Measurements from ENCODE around the gene EDEM1. TPM values are rescaled to one million over a fixed set of nuclear protein-coding genes. Genes with fewer than 3 reads are reported as not detected.
A peak's percentile ranks its signal among the peaks of the same experiment; 100 is the strongest.
"Not testable (repeated sequence)": the region's sequence is repeated elsewhere in the genome, so short reads cannot be mapped to it uniquely, and the experiment has no call there.

Gene EDEM1
- polyA plus RNA-seq (2013, experiment 1 of 4) = 8.0 TPM
- 9.7 TPM for polyA plus RNA-seq (2013, experiment 2 of 4)
- polyA plus RNA-seq (2013, experiment 3 of 4) = 5.7 TPM
- 7.3 TPM for polyA plus RNA-seq (2013, experiment 4 of 4)

DNA sequence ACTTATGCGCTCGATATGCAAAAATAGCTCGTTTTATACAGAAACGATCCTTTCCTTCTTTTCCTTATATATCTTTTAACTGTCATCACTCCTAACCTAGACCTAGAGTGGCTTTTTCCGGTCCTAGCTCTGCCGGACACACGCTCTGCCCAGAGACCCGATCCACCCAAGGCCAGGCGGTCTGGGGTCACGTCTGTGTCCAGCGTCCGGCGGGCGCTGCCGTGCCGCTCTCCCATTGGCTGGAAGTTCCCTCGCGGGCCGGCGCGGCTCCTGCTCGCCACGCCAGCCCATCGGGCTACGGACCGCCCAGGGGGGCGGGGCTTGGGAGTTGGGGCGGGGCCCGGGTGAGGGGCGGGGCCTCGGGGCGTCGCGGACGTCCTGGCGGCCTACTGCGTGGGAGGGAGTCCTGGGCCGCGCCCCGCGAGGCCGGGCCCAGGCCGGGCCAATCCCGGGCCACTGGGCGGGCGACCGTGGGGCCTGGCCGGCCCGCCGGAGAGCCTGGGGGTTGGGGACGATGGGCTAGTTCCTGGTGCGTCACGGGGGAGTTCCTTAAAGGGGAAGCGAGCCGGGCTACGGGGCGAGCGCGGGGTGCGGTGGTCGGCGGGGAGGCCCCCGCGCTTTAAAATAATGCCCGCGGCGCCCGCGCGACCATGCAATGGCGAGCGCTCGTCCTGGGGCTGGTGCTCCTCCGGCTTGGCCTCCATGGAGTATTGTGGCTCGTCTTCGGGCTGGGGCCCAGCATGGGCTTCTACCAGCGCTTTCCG lies at the start of gene EDEM1:
EDEM1 (plus strand) TSS at position 552 of the 764 bp plus-strand sequence; CDS start at position 651, 99 bp downstream.
- Histone ChIP-seq H3K27ac (ENCODE audit: insufficient read depth, low read depth, low read length, poor library complexity, severe bottlenecking) (peak within 1 kb of the TSS; percentile 55), H3K4me1 (ENCODE audit: control insufficient read depth, insufficient read depth, low read length) (no peaks in the 10 kb centered on the region), H3K4me3 (ENCODE audit: insufficient read depth, low read depth, low read length) (peak within 1 kb of the TSS; percentile 83), H3K27me3 (ENCODE audit: control insufficient read depth, insufficient read depth, low read length, poor library complexity, severe bottlenecking) (peaks cover 18% of the 10 kb centered on the region), H3K9me3 (ENCODE audit: control insufficient read depth, low read length) (no peaks in the 10 kb centered on the region), H3K36me3 (ENCODE audit: control insufficient read depth, insufficient read depth, low read length) (no peaks in the 10 kb centered on the region)
- 2% methylated on average over 78 of the region's 78 CpGs for WGBS, 2 experiments

DNA sequence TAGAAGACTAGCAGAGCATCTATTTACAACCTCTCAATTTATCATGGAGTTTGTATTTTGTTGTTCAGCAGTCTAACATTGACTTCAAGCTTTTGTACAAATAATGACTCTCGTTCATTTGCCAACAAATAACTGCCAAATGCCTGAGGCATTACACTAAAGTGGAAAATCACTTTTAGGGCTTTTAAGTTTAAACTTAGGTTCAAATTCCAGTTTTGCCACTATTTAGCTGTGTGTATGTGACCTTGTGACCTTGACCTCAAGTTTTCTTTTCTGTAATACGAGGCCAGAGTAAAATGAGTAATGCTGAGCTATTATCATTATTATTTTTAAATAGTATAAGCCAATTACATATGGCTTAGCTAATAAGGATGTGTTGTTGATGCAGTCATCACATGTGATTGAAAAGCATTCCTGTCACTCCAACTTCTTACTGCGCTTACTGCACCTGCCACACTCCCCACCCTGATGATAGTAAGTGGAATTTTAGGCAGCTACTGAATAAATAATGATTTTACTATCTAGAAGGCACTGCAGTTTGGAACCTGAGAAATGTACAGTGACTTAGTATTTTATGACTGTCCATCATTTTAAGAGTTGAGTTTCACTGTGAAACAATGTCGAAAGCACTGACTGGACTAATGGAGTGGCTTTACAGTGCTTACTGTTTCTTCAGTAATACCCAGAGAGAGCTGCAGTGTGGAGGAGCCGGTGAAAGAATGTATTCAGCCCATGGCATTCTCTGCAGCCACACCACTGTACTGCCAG lies 49.1 kb upstream of the EDEM1 start:
- no peak overlapping the region for H3K27ac ChIP-seq (ENCODE audit: insufficient read depth, low read depth, low read length, poor library complexity, severe bottlenecking)
- H3K4me1 ChIP-seq (ENCODE audit: control insufficient read depth, insufficient read depth, low read length) = no peaks in the 10 kb centered on the region
- 88 to 90% methylated on average over 3 to 4 of the region's 5 CpGs for WGBS, 2 experiments
- H3K36me3 ChIP-seq (ENCODE audit: control insufficient read depth, insufficient read depth, low read length) = no peaks in the 10 kb centered on the region
- H3K27me3 ChIP-seq (ENCODE audit: control insufficient read depth, insufficient read depth, low read length, poor library complexity, severe bottlenecking) = no peaks in the 10 kb centered on the region
- H3K9me3 ChIP-seq (ENCODE audit: control insufficient read depth, low read length) = no peaks in the 10 kb centered on the region
- no peak overlapping the region for H3K4me3 ChIP-seq (ENCODE audit: insufficient read depth, low read depth, low read length)

DNA sequence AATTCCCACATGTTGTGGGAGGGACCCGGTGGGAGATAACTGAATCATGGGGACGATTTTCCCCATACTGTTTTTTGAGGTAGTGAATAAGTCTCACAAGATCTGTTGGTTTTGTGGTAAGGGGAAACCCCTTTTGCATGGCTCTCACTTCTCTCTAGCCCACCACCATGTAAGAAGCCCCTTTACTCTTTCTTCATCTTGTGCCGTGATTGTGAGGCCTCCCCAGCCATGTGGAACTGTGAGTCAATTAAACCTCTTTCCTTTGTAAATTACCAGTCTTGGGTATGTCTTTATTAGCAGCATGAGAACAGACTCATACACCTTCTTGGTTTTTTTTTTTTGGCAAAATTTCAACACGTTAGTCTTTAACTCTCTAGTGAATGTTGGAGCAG lies 47.3 kb upstream of the EDEM1 start:
- 93 to 94% methylated on average over 4 of the region's 4 CpGs for WGBS, 2 experiments
- no peak overlapping the region for H3K4me3 ChIP-seq (ENCODE audit: insufficient read depth, low read depth, low read length)
- no peaks in the 10 kb centered on the region for H3K27me3 ChIP-seq (ENCODE audit: control insufficient read depth, insufficient read depth, low read length, poor library complexity, severe bottlenecking)
- peaks cover 4% of the 10 kb centered on the region for H3K36me3 ChIP-seq (ENCODE audit: control insufficient read depth, insufficient read depth, low read length)
- no peak overlapping the region for H3K27ac ChIP-seq (ENCODE audit: insufficient read depth, low read depth, low read length, poor library complexity, severe bottlenecking)
- no peaks in the 10 kb centered on the region for H3K9me3 ChIP-seq (ENCODE audit: control insufficient read depth, low read length)
- H3K4me1 ChIP-seq (ENCODE audit: control insufficient read depth, insufficient read depth, low read length) = no peaks in the 10 kb centered on the region

DNA sequence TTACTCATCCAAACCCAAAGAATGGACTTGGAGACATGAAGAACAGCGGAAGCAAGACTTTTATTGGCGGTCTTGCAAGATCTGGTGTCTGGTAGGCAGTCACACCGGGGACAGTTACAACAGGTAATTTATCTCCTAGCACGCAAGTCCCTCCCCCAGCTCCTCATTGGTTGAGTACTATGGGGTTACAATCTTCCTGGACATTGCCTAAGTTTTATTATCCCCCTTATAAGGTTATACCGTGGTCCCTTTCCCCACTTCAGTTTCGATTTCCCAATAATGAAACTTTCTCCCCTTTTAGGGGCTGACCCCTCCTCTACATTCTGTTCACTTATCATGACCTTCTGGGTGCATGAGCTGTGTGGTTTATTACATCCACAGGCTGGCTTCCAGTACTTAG lies 46.7 kb upstream of the EDEM1 start:
- Histone ChIP-seq H3K4me1 (ENCODE audit: control insufficient read depth, insufficient read depth, low read length) (no peaks in the 10 kb centered on the region), H3K9me3 (ENCODE audit: control insufficient read depth, low read length) (no peaks in the 10 kb centered on the region), H3K36me3 (ENCODE audit: control insufficient read depth, insufficient read depth, low read length) (peaks cover 4% of the 10 kb centered on the region), H3K27ac (ENCODE audit: insufficient read depth, low read depth, low read length, poor library complexity, severe bottlenecking) (no peak overlapping the region), H3K27me3 (ENCODE audit: control insufficient read depth, insufficient read depth, low read length, poor library complexity, severe bottlenecking) (no peaks in the 10 kb centered on the region), H3K4me3 (ENCODE audit: insufficient read depth, low read depth, low read length) (no peak overlapping the region)
- WGBS, 2 experiments = 94 to 97% methylated on average over 6 of the region's 6 CpGs

DNA sequence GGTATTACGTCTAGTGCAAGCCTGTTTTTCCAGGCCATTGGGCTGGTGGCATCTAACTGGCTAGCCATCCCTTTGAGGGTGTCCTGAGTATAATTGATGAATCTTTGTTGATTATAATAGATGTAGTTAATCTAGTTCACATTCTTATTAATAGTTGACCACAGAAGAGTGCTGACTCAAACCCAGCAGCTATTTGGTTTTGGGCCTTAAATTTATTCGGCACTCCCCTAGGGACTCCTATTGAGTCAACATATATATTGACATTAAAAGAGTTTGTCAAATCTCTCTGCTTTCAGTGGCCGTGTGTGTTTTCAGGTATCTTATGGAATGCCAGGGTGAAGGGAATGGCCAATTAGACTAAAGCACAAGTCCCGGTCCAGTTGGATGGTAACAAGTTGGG lies 45.7 kb upstream of the EDEM1 start:
- Histone ChIP-seq H3K9me3 (ENCODE audit: control insufficient read depth, low read length) (no peaks in the 10 kb centered on the region), H3K4me1 (ENCODE audit: control insufficient read depth, insufficient read depth, low read length) (no peaks in the 10 kb centered on the region), H3K27me3 (ENCODE audit: control insufficient read depth, insufficient read depth, low read length, poor library complexity, severe bottlenecking) (no peaks in the 10 kb centered on the region), H3K27ac (ENCODE audit: insufficient read depth, low read depth, low read length, poor library complexity, severe bottlenecking) (no peak overlapping the region), H3K4me3 (ENCODE audit: insufficient read depth, low read depth, low read length) (no peak overlapping the region), H3K36me3 (ENCODE audit: control insufficient read depth, insufficient read depth, low read length) (peaks cover 4% of the 10 kb centered on the region)
- 78 to 99% methylated on average over 4 of the region's 4 CpGs for WGBS, 2 experiments

DNA sequence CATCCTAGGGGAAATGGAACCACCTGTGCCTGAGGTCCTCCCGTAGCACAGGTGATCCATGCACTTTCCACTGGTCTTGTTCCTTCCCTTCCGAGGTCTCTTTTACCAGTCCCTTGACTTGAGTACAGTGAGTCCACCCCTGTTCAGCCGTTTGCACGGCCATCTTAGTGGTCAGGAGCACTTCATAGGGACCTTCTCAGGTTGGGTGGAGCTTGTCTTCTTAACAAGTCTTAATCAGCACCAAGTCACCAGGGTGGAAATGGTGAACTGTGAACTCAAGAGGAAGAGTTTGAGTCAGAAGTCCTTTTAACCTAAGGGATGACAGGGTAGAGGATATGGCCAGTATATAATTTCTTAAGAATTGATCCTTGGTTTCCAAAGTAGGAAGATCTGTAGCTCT lies 44.0 kb upstream of the EDEM1 start:
- H3K4me3 ChIP-seq (ENCODE audit: insufficient read depth, low read depth, low read length) = no peak overlapping the region
- no peaks in the 10 kb centered on the region for H3K27me3 ChIP-seq (ENCODE audit: control insufficient read depth, insufficient read depth, low read length, poor library complexity, severe bottlenecking)
- WGBS, 2 experiments = 92 to 96% methylated on average over 4 of the region's 4 CpGs
- no peaks in the 10 kb centered on the region for H3K9me3 ChIP-seq (ENCODE audit: control insufficient read depth, low read length)
- peaks cover 4% of the 10 kb centered on the region for H3K36me3 ChIP-seq (ENCODE audit: control insufficient read depth, insufficient read depth, low read length)
- H3K4me1 ChIP-seq (ENCODE audit: control insufficient read depth, insufficient read depth, low read length) = no peaks in the 10 kb centered on the region
- H3K27ac ChIP-seq (ENCODE audit: insufficient read depth, low read depth, low read length, poor library complexity, severe bottlenecking) = no peak overlapping the region

DNA sequence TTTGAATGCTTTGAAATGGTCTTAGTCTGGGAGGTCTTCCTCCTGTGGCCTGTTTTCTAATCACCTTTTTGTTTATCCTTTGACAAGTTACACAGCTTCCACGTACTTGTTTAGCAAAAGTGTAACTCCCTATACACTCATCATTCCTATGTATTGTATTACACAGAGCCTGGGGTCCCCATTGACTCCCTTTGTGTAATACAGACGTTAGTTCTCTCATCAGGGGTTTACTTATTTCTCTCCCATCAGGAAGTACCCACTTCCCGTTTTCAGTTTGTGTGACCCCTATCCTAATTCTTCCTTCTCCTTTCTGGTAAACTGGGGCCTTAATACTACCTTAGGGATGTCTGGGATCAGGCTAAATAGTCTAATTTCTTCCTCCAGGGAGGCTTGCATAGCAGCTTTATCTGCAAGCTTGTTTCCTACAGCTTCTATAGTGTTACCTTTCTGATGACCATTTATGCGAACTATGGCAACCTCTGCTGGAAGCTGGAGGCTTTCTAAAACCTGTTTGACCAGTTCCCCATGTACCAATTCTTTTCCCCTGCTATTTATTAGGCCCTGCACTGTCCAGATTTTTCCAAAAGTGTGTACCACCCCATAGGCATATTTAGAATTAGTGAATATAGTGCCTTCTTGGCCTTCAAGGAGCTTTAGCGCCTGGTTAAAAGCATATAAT lies 43.1 kb upstream of the EDEM1 start:
- H3K27me3 ChIP-seq (ENCODE audit: control insufficient read depth, insufficient read depth, low read length, poor library complexity, severe bottlenecking) = no peaks in the 10 kb centered on the region
- no peaks in the 10 kb centered on the region for H3K9me3 ChIP-seq (ENCODE audit: control insufficient read depth, low read length)
- H3K36me3 ChIP-seq (ENCODE audit: control insufficient read depth, insufficient read depth, low read length) = peaks cover 4% of the 10 kb centered on the region
- no peaks in the 10 kb centered on the region for H3K4me1 ChIP-seq (ENCODE audit: control insufficient read depth, insufficient read depth, low read length)
- 90 to 93% methylated on average over 5 of the region's 5 CpGs for WGBS, 2 experiments
- H3K27ac ChIP-seq (ENCODE audit: insufficient read depth, low read depth, low read length, poor library complexity, severe bottlenecking) = no peak overlapping the region
- H3K4me3 ChIP-seq (ENCODE audit: insufficient read depth, low read depth, low read length) = no peak overlapping the region

DNA sequence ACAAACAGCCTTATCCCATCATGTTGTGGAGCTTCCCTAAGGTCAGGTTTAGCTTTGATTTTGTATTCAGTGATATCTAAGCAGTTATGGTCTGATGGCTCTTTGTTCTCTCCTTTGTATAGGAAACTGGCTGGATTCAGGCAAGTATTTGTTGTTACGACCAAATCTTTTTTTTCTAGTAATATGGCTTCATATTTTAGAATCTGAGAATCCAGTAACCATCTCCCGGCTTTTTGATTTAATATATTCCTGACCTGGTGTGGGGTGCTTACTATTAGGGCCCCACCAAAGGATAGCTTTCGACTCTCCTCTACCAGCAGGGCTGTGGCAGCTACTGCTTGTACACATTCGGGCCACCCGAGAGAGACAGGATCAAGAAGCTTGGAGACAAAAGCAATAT lies 42.4 kb upstream of the EDEM1 start:
- 95 to 96% methylated on average over 5 of the region's 5 CpGs for WGBS, 2 experiments
- H3K27me3 ChIP-seq (ENCODE audit: control insufficient read depth, insufficient read depth, low read length, poor library complexity, severe bottlenecking) = no peaks in the 10 kb centered on the region
- H3K27ac ChIP-seq (ENCODE audit: insufficient read depth, low read depth, low read length, poor library complexity, severe bottlenecking) = no peak overlapping the region
- H3K4me3 ChIP-seq (ENCODE audit: insufficient read depth, low read depth, low read length) = no peak overlapping the region
- no peaks in the 10 kb centered on the region for H3K4me1 ChIP-seq (ENCODE audit: control insufficient read depth, insufficient read depth, low read length)
- H3K9me3 ChIP-seq (ENCODE audit: control insufficient read depth, low read length) = no peaks in the 10 kb centered on the region
- peaks cover 4% of the 10 kb centered on the region for H3K36me3 ChIP-seq (ENCODE audit: control insufficient read depth, insufficient read depth, low read length)

DNA sequence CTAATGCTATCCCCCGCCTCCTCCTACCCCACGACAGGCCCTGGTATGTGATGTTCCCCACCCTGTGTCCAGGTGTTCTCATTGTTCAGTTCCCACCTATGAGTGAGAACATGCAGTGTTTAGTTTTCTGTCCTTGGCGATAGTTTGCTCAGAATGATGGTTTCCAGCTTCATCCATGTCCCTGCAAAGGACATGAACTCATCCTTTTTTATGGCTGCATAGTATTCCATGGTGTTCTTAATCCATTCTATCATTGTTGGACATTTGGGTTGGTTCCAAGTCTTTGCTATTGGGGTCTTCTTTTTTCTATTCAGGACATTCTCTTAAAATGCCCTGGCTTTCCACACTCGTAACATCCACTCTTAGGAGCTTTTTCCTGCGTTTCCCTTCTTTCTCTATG lies 40.4 kb upstream of the EDEM1 start:
- H3K27me3 ChIP-seq (ENCODE audit: control insufficient read depth, insufficient read depth, low read length, poor library complexity, severe bottlenecking); H3K27ac ChIP-seq (ENCODE audit: insufficient read depth, low read depth, low read length, poor library complexity, severe bottlenecking); H3K4me3 ChIP-seq (ENCODE audit: insufficient read depth, low read depth, low read length); H3K4me1 ChIP-seq (ENCODE audit: control insufficient read depth, insufficient read depth, low read length); H3K9me3 ChIP-seq (ENCODE audit: control insufficient read depth, low read length); H3K36me3 ChIP-seq (ENCODE audit: control insufficient read depth, insufficient read depth, low read length): not testable (repeated sequence)
- 80 to 86% methylated on average over 5 of the region's 5 CpGs for WGBS, 2 experiments

DNA sequence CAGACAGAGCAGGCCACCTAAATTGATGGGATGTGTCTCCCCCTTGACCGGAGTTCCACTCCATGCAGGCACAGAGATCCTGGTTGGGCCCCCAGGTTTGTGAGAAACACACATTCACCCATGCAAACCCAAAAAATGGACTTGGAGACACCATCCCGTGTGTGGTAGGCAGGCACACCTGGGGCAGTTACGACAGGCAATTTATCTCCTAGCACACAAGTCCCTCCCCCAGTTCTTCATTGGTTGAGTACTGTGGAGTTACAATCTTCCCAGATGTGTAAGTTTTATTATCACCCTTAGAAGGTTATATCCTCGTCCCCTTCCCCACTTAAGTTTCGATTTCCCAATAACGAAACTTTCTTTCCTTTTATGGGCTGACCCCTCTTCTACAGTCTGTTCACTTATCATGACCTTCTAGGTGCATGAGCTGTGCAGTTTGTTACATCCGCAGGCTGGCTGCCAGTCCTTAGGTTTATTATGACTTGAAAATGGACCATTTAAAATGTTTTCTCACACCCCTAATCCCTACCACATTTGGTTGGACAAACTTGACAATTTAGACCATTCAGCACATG lies 38.1 kb upstream of the EDEM1 start:
- H3K27me3 ChIP-seq (ENCODE audit: control insufficient read depth, insufficient read depth, low read length, poor library complexity, severe bottlenecking) = no peaks in the 10 kb centered on the region
- no peak overlapping the region for H3K27ac ChIP-seq (ENCODE audit: insufficient read depth, low read depth, low read length, poor library complexity, severe bottlenecking)
- peaks cover 4% of the 10 kb centered on the region for H3K36me3 ChIP-seq (ENCODE audit: control insufficient read depth, insufficient read depth, low read length)
- H3K9me3 ChIP-seq (ENCODE audit: control insufficient read depth, low read length) = no peaks in the 10 kb centered on the region
- H3K4me3 ChIP-seq (ENCODE audit: insufficient read depth, low read depth, low read length) = no peak overlapping the region
- WGBS, 2 experiments = 94 to 96% methylated on average over 7 of the region's 7 CpGs
- H3K4me1 ChIP-seq (ENCODE audit: control insufficient read depth, insufficient read depth, low read length) = no peaks in the 10 kb centered on the region

Measured in ectodermal cell (in vitro differentiated cells).